Right cardiac atrium (tissue), 5 donors: ENCODE data around the gene MED9. TPM values are rescaled to one million over a fixed set of nuclear protein-coding genes. Genes with fewer than 3 reads are reported as not detected.

Source experiments
- ATAC-seq, 2 donors: fragments of 200-7000 bp; cut with Tn5 transposase; one replicate each; pipeline versions ENCODE4 v1.8.0 to v1.9.1; 2020; ENCODE audit warnings: moderate library complexity in 2 of 2, mild to moderate bottlenecking in 1 of 2
- DNase-seq, 3 donors: peaks; one replicate each; pipeline ENCODE4 v3.0.0-alpha.2; 2020
- H3K27ac ChIP-seq: one replicate; pipeline ENCODE4 v1.5.1; 2013; ENCODE audit warnings: mild to moderate bottlenecking, low read length, control low read depth, moderate library complexity
- H3K27me3 ChIP-seq: one replicate; pipeline ENCODE4 v1.6.1; 2013; ENCODE audit not compliant: control insufficient read depth, insufficient read depth
- H3K4me1 ChIP-seq: one replicate; pipeline ENCODE4 v1.6.1; 2013; ENCODE audit warnings: low read length; ENCODE audit not compliant: control insufficient read depth, insufficient read depth
- H3K4me3 ChIP-seq: one replicate; pipeline ENCODE4 v1.5.1; 2013; ENCODE audit warnings: low read length, control low read depth
- H3K9me3 ChIP-seq: one replicate; pipeline ENCODE4 v1.6.1; 2013; ENCODE audit warnings: low read length; ENCODE audit not compliant: control insufficient read depth
- WGBS: extraction: QIAGEN DNeasy Blood & Tissue Kit; methylation state at CpG from one replicate; pipeline ENCODE4 v1.1.7; 2013; 5-methylcytosine and 5-hydroxymethylcytosine counted together
- intact Hi-C, 4 donors: fragments of 100-400 bp; cut with DNase I; formaldehyde crosslinking; loops; one replicate each; pipeline versions ENCODE4 v1.11.0 to v1.14.0; 2022 to 2023
- polyA plus RNA-seq: library from polyadenylated mRNA; stranded (reverse); fragments of 200-250 nt; gene quantifications from one replicate; pipeline ENCODE4 v1.2.3, GENCODE V29; 2013
- total RNA-seq, 4 donors: library from RNA; stranded (reverse); fragmentation: NEBNext Ultra II Directional; extraction: Animal tissue kit (Norgen Biotek cat#: 25700); gene quantifications; one replicate each; pipeline ENCODE4 v1.2.1, GENCODE V29; 2021
- donor health status: healthy with polysubstance abuse.
- donor health status: DM: no; HTN: yes; CAD: no.
- donor health status: DM: no; HTN: no; CAD: no.
- donor health status: DM: no; HTN: yes; CAD: no; lungs with severe emphysema.
- donor health status: DM: yes; HTN: yes; CAD: no.

The MED9 gene
- total and polyA plus RNA-seq, 5 donors, result 30.7 to 38.5 (median 33.4) TPM

GRCh38 chr17:17510456-17511292 lies 33.9 kb downstream of the MED9 start:
- peaks cover 3% of the 10 kb centered on the region for H3K4me1 ChIP-seq
- ATAC-seq, result no peak
- no peak overlapping the region for H3K27ac ChIP-seq
- H3K27me3 ChIP-seq, result no peaks in the 10 kb centered on the region
- no peak overlapping the region for H3K4me3 ChIP-seq
- peak in 1 of 3 donors; percentile 59 for DNase-seq
- WGBS, result 90% methylated on average over 20 of the region's 20 CpGs
- intact Hi-C loops, result no loop called here
- H3K9me3 ChIP-seq, result no peaks in the 10 kb centered on the region

- WGBS, result 71% methylated on average over 12 of the region's 12 CpGs
- peak in 2 of 3 donors; percentile 62 to 65 for DNase-seq
- ATAC-seq, result no peak
- Histone ChIP-seq H3K9me3 (no peaks in the 10 kb centered on the region), H3K4me3 (no peak overlapping the region), H3K4me1 (peaks cover 3% of the 10 kb centered on the region), H3K27me3 (no peaks in the 10 kb centered on the region), H3K27ac (no peak overlapping the region)
- intact Hi-C loops, result no loop called here
Measured at GRCh38 chr17:17511293-17511741, 34.5 kb downstream of the MED9 start.

GRCh38 chr17:17511881-17512858 lies 35.4 kb downstream of the MED9 start:
- H3K4me3 ChIP-seq, result no peak overlapping the region
- peaks cover 2% of the 10 kb centered on the region for H3K4me1 ChIP-seq
- 76% methylated on average over 29 of the region's 29 CpGs for WGBS
- no peak overlapping the region for H3K27ac ChIP-seq
- intact Hi-C loops, result no loop called here
- no peaks in the 10 kb centered on the region for H3K27me3 ChIP-seq
- no peaks in the 10 kb centered on the region for H3K9me3 ChIP-seq
- ATAC-seq (peak in 1 of 2 donors; percentile 6), DNase-seq (peak in 2 of 3 donors; percentile 62 to 71)

GRCh38 chr17:17512866-17513265 lies 36.1 kb downstream of the MED9 start:
- DNase-seq, result peak in 2 of 3 donors; percentile 21 to 33

GRCh38 chr17:17513626-17514025 lies 36.8 kb downstream of the MED9 start:
- Histone ChIP-seq H3K4me1 (no peaks in the 10 kb centered on the region), H3K9me3 (no peaks in the 10 kb centered on the region), H3K27me3 (no peaks in the 10 kb centered on the region), H3K27ac (no peak overlapping the region), H3K4me3 (no peak overlapping the region)
- ATAC-seq (no peak), DNase-seq (peak in 1 of 3 donors; percentile 45)
- WGBS, result 96% methylated on average over 7 of the region's 7 CpGs
- intact Hi-C loops, result no loop called here

More at GRCh38 chr17:17512866-17513265, 36.1 kb downstream of the MED9 start:
- no peaks in the 10 kb centered on the region for H3K9me3 ChIP-seq
- intact Hi-C loops, result no loop called here
- H3K4me3 ChIP-seq, result no peak overlapping the region
- ATAC-seq, result no peak
- H3K27me3 ChIP-seq, result no peaks in the 10 kb centered on the region
- H3K4me1 ChIP-seq, result no peaks in the 10 kb centered on the region
- 93% methylated on average over 5 of the region's 5 CpGs for WGBS
- no peak overlapping the region for H3K27ac ChIP-seq

GRCh38 chr17:17514361-17514992 lies 37.7 kb downstream of the MED9 start:
- ATAC-seq, result no peak
- H3K4me1 ChIP-seq, result no peaks in the 10 kb centered on the region

GRCh38 chr17:17514993-17515933 lies 38.5 kb downstream of the MED9 start:
- H3K27ac ChIP-seq, result no peak overlapping the region
- DNase-seq (peak; percentile 19 to 31 (median 25)), ATAC-seq (no peak)
- no peaks in the 10 kb centered on the region for H3K9me3 ChIP-seq
- H3K4me3 ChIP-seq, result no peak overlapping the region
- no peaks in the 10 kb centered on the region for H3K4me1 ChIP-seq
- 82% methylated on average over 21 of the region's 21 CpGs for WGBS
- no peaks in the 10 kb centered on the region for H3K27me3 ChIP-seq
- intact Hi-C loops, result no loop called here

More at GRCh38 chr17:17514361-17514992, 37.7 kb downstream of the MED9 start:
- Histone ChIP-seq H3K9me3 (no peaks in the 10 kb centered on the region), H3K4me3 (no peak overlapping the region), H3K27me3 (no peaks in the 10 kb centered on the region), H3K27ac (no peak overlapping the region)
- intact Hi-C loops, result no loop called here
- 92% methylated on average over 16 of the region's 16 CpGs for WGBS
- peak in 1 of 3 donors; percentile 28 for DNase-seq

GRCh38 chr17:17515934-17516930 lies 39.4 kb downstream of the MED9 start:
- Histone ChIP-seq H3K4me3 (no peak overlapping the region), H3K27ac (no peak overlapping the region), H3K9me3 (no peaks in the 10 kb centered on the region), H3K4me1 (no peaks in the 10 kb centered on the region), H3K27me3 (no peaks in the 10 kb centered on the region)
- no peak for ATAC-seq
- intact Hi-C loops, result no loop called here
- DNase-seq, result peak in 1 of 3 donors; percentile 41
- 83% methylated on average over 21 of the region's 21 CpGs for WGBS
